Measurements from ENCODE around the gene ICE2. TPM values are rescaled to one million over a fixed set of nuclear protein-coding genes. Genes with fewer than 3 reads are reported as not detected.
A peak's percentile ranks its signal among the peaks of the same experiment; 100 is the strongest.

ICE2 gene
- polyA plus RNA-seq, 1 of the 3 experiments (the other 2 are of a cell fraction) = 19.0 TPM

GRCh38 chr15:60381148-60381788 is 97.7 kb downstream of the ICE2 start:
- Histone ChIP-seq H4K20me1 (ENCODE audit: insufficient read depth) (peaks cover 75% of the 10 kb centered on the region), H3K27me3 (ENCODE audit: insufficient read depth) (no peaks in the 10 kb centered on the region), H3K27ac (ENCODE audit: low read depth in 2 of 2, low read length in 1 of 2) (peak overlapping the region; percentile 69 to 99; a peak in 3 of 4 replicates), H3K36me3 (replicated peaks in 1 of 2; ENCODE audit: control insufficient read depth in 1 of 2, insufficient read depth in 2 of 2, low read length in 1 of 2) (peaks cover 58 to 88% of the 10 kb centered on the region in 2 experiments), H3K4me1 (ENCODE audit: control insufficient read depth in 1 of 2, insufficient read depth in 2 of 2, low read depth in 1 of 2, low read length in 1 of 2) (peaks cover 2 to 79% of the 10 kb centered on the region in 2 experiments), H3K9me2 (no peaks in the 10 kb centered on the region), H3K9me3 (no peaks in the 10 kb centered on the region), H2AFZ (ENCODE audit: low read depth) (no peak overlapping the region), H3K4me2 (peak overlapping the region; percentile 45), H3F3A (replicated peaks; ENCODE audit: insufficient read depth) (peaks cover 98% of the 10 kb centered on the region), H3K79me2 (ENCODE audit: insufficient read depth) (peaks cover 99% of the 10 kb centered on the region), H3K4me3 (ENCODE audit: low read depth in 2 of 2, low read length in 1 of 2) (no peak overlapping the region), H3K9ac (peak overlapping the region; percentile 82; the same call in 1 of the 2 replicates)
- 75% methylated on average over 8 of the region's 8 CpGs for WGBS (ENCODE audit: low lambda C conversion rate)
- DNase-seq = no peak
- POLR2A ChIA-PET = no interaction called here
- TF ChIP-seq GABPA (IDR thresholded peaks at IDR 0.05; ENCODE audit: low read depth) = no peak
- no peak for TF ChIP-seq TCF12 (IDR thresholded peaks at IDR 0.05)
- no peak for TF ChIP-seq GATA2 (CRISPR knock-in tag; IDR thresholded peaks at IDR 0.05)
- no peak for TF ChIP-seq MXI1 (IDR thresholded peaks at IDR 0.05; ENCODE audit: low read depth, low read length)
- no peak for TF ChIP-seq EP300 (IDR thresholded peaks at IDR 0.05; ENCODE audit: borderline replicate concordance in 1 of 2, low read depth in 1 of 2, low read length in 1 of 2)
- no peak for TF ChIP-seq SMC3 (IDR thresholded peaks at IDR 0.05; ENCODE audit: low read depth, low read length)
- no peak for TF ChIP-seq FOSL2 (IDR thresholded peaks at IDR 0.05; ENCODE audit: borderline replicate concordance, low read depth)
- CTCF ChIA-PET = interaction anchor here (0.7 to 1.5 kb wide), 4 partner anchors 19 to 204 kb away, joined by 3 to 8 read pairs (median 4); no protein-coding TSS in a partner anchor

GRCh38 chr15:60379525-60380274 is 99.2 kb downstream of the ICE2 start:
- Histone ChIP-seq H2AFZ (ENCODE audit: low read depth) (no peak overlapping the region), H3K4me2 (peak overlapping the region; percentile 52), H3K9me3 (no peaks in the 10 kb centered on the region), H3K9ac (peak overlapping the region; percentile 82), H3F3A (replicated peaks; ENCODE audit: insufficient read depth) (peaks cover 98% of the 10 kb centered on the region), H3K9me2 (no peaks in the 10 kb centered on the region), H3K27ac (ENCODE audit: low read depth in 2 of 2, low read length in 1 of 2) (peak overlapping the region; percentile 77 to 99), H3K27me3 (ENCODE audit: insufficient read depth) (no peaks in the 10 kb centered on the region), H3K4me1 (ENCODE audit: control insufficient read depth in 1 of 2, insufficient read depth in 2 of 2, low read depth in 1 of 2, low read length in 1 of 2) (peaks cover 5 to 89% of the 10 kb centered on the region in 2 experiments), H3K4me3 (ENCODE audit: low read depth in 2 of 2, low read length in 1 of 2) (no peak overlapping the region; a peak in 1 of 4 replicates), H4K20me1 (ENCODE audit: insufficient read depth) (peaks cover 70% of the 10 kb centered on the region), H3K79me2 (ENCODE audit: insufficient read depth) (peaks cover 97% of the 10 kb centered on the region), H3K36me3 (replicated peaks in 1 of 2; ENCODE audit: control insufficient read depth in 1 of 2, insufficient read depth in 2 of 2, low read length in 1 of 2) (peaks cover 52 to 79% of the 10 kb centered on the region in 2 experiments)
- no peak for DNase-seq
- ChIA-PET CTCF (interaction anchor here (0.6 kb wide), 1 partner anchor 546 kb away, joined by 3 read pairs; no protein-coding TSS in a partner anchor), POLR2A (no interaction called here)
- WGBS (ENCODE audit: low lambda C conversion rate) = 35% methylated on average over 8 of the region's 8 CpGs
- TF ChIP-seq TCF12 (IDR thresholded peaks at IDR 0.05) (peak; percentile 97), ZBTB33 (IDR thresholded peaks at IDR 0.05; ENCODE audit: borderline replicate concordance, low read depth) (0 out of 2 replicates have a peak, but pooled peaks have one; percentile 49), POLR2AphosphoS5 (IDR thresholded peaks at IDR 0.05; ENCODE audit: low read depth, low read length) (peak; percentile 96), EP300 (IDR thresholded peaks at IDR 0.05; ENCODE audit: borderline replicate concordance in 1 of 2, low read depth in 1 of 2, low read length in 1 of 2) (peak; percentile 65 to 97), SIN3A (IDR thresholded peaks at IDR 0.05; ENCODE audit: borderline replicate concordance, low read depth, low read length) (peak; percentile 88; the same call in 1 of the 2 replicates), MXI1 (IDR thresholded peaks at IDR 0.05; ENCODE audit: low read depth, low read length) (no peak), MEF2A (IDR thresholded peaks at IDR 0.05; ENCODE audit: borderline replicate concordance, low read depth) (peak; percentile 73; the same call in 1 of the 2 replicates), YY1 (IDR thresholded peaks at IDR 0.05; ENCODE audit: low read depth) (peak; percentile 44; the same call in 1 of the 2 replicates), USF2 (IDR thresholded peaks at IDR 0.05; ENCODE audit: borderline replicate concordance, low read depth, low read length) (no peak), NRF1 (IDR thresholded peaks at IDR 0.05; ENCODE audit: low read depth, low read length) (no peak), FOXM1 (IDR thresholded peaks at IDR 0.05; ENCODE audit: low read depth) (peak; percentile 84), TEAD4 (IDR thresholded peaks at IDR 0.05; ENCODE audit: borderline replicate concordance, insufficient read depth) (peak; percentile 96), JUND (IDR thresholded peaks at IDR 0.05) (peak; percentile 85), GABPA (IDR thresholded peaks at IDR 0.05; ENCODE audit: low read depth) (no peak), RXRA (IDR thresholded peaks at IDR 0.05; ENCODE audit: borderline replicate concordance, low read depth) (peak; percentile 83), USF1 (IDR thresholded peaks at IDR 0.05; ENCODE audit: borderline replicate concordance, low read depth) (no peak), CTCF (IDR thresholded peaks at IDR 0.05) (no peak)
